ENCODE results near the gene SP4.

Gene SP4

GRCh38 chr7:21427871-21428658 lies at the start of gene SP4:
Gene SP4, plus strand, starts transcription at chr7:21428083. Its CDS starts 169 bp downstream, at chr7:21428252.
- DNase-seq: peak; percentile 98

- no peak for DNase-seq
These were observed 44.4 kb upstream of the SP4 start for GRCh38 chr7:21383227-21384220.

GRCh38 chr7:21393937-21394336 lies 33.9 kb upstream of the SP4 start:
- no peak for DNase-seq

- DNase-seq: no peak
These were observed 25.9 kb upstream of the SP4 start for GRCh38 chr7:21401944-21402343.

- DNase-seq: no peak
These were observed 19.9 kb upstream of the SP4 start for GRCh38 chr7:21407796-21408480.

GRCh38 chr7:21408481-21408820 lies 19.4 kb upstream of the SP4 start:
- DNase-seq: no peak

GRCh38 chr7:21412410-21412851 lies 15.5 kb upstream of the SP4 start:
- DNase-seq: no peak

GRCh38 chr7:21412957-21413356 lies 14.9 kb upstream of the SP4 start:
- no peak for DNase-seq

- DNase-seq: no peak
These were observed 14.4 kb upstream of the SP4 start for GRCh38 chr7:21413502-21413901.

- no peak for DNase-seq
These were observed 13.0 kb upstream of the SP4 start for GRCh38 chr7:21414795-21415393.

GRCh38 chr7:21417647-21418046 lies 10.2 kb upstream of the SP4 start:
- no peak for DNase-seq

- no peak for DNase-seq
These were observed 5.1 kb upstream of the SP4 start for GRCh38 chr7:21422751-21423150.

GRCh38 chr7:21425290-21425689 lies 2.6 kb upstream of the SP4 start:
- no peak for DNase-seq

- DNase-seq: no peak
These were observed 1.3 kb upstream of the SP4 start for GRCh38 chr7:21426286-21427181.

- DNase-seq: peak; percentile 99
These were observed 557 bp upstream of the SP4 start for GRCh38 chr7:21427182-21427870.

- no peak for DNase-seq
These were observed 717 bp downstream of the SP4 start for GRCh38 chr7:21428659-21428941.

- DNase-seq: no peak
These were observed 1.1 kb downstream of the SP4 start for GRCh38 chr7:21429021-21429420.

- no peak for DNase-seq
These were observed 2.1 kb downstream of the SP4 start for GRCh38 chr7:21429786-21430574.

GRCh38 chr7:21430575-21430954 lies 2.7 kb downstream of the SP4 start:
- DNase-seq: no peak

GRCh38 chr7:21443149-21443841 lies 15.4 kb downstream of the SP4 start:
- DNase-seq: no peak

Data from left hindlimb (tissue), 1 donor.